Dedifferentiated amniotic fluid mesenchymal stem cell (primary cell): ENCODE measurements around the gene PRG2.
"Not testable (repeated sequence)": the region's sequence is repeated elsewhere in the genome, so short reads cannot be mapped to it uniquely, and the experiment has no call there.

Experiments used
- DNase-seq: peaks from one replicate; pipeline ENCODE4 v3.0.0-alpha.2; 2016; ENCODE audit errors: extremely low spot score

The PRG2 gene

GRCh38 chr11:57368106-57368844, 22.2 kb downstream of the PRG2 start:
- no peak for DNase-seq

DNA sequence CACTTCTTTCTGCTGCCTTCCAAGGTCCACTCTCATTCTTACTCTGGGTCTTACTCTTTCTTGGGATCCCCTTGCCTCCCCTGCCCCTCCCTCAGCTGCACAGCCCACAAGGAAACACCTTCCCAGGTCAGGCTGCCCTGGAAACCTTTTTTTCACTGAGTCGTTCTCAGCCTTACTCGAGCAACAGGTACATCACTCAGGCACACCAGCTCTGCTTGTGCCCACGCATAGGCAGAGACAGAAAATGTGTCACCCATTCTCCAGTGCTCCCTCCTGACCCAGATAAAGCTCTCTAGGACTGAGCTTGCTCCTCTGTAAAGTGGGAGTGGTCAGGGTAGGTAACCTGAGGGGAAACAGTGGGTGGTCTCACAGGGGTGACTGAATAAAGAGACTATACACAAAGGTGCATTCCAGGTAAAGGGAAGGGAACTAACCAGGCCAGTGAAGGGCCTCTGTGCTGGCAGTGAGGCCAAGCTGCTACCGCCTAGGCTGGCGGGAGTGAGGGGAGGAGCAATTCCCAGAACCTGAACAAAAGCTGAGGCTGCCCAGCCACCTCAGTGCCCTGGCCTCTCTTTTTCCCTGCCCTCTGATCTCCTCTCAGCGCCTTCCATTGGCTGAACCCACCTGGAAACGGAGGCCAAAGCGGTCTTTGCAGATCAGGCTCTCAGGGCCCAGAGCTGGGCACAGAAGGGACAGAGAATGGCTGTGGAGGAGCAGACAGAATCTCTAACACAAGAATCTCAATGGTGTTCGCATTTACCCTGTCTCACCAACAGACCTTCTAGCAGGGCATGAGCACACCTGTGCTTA, 25.4 kb downstream of the PRG2 start:
- no peak for DNase-seq

DNA sequence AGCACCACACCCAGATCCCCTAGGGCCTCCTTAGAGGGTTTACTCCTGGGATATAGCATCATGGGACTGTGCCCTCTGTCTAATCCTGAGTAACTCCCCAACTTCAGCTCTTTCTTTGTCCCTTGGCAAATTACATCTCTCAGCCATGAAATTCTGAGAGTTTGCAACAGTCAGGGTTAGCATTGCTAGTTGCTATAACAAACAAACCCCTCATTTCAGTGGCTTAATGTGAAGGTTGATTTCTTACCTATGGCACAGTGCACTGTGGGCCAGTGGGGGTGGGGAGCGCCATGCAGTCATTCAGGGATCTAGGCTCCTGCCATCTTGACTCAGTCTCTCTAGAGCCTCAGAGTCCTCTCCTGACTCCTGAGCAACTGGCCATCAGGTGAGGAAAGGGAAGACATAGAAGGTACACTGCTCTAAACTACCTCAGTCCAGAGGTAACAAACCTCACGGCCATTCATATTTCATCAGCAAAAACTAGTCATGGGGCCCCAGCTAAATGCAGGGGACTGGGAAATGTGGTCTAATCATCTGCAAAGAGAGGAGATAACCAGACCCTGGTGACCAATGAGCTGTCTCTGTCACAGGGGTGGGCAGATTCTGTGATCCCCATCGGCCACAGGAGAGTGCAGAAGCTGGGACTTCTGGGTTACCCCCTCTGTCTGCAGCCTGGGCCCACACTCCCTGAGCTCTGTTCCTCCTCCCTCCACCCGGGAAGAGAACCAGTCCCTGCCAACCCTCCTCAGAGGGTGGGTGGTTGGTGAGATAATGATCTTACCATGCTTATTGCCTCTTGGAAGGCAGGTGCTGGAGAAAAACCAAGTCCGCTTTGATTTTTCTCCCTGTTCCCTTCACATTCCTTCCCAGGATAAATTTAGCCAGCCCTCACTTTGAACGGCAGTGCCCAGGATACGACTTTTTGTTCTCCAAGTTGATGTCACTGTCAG, 27.0 kb downstream of the PRG2 start:
- no peak for DNase-seq

DNA sequence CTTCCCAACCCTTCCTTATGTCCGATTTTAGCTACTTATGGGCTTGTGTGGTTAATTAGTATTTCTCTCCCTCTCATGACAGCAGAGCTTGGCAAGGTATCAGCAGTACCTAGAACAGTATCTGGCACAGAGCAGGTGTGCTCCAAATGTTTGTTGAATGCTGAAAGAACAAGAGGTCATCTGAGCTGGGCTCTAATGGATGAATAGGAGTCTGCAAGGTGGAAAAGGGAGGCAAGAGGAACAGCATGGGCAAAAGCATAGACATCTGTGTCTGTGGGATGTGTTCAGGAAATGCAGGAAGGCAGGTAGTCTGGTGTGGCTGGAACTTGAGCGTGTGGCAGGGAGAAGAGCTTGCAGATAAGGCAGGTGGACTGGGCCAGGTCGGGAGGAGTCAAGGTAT, 28.5 kb downstream of the PRG2 start:
- no peak for DNase-seq

GRCh38 chr11:57361420-57361819, 29.0 kb downstream of the PRG2 start:
- DNase-seq = not testable (repeated sequence)

- DNase-seq = no peak
These were observed 29.5 kb downstream of the PRG2 start for GRCh38 chr11:57360991-57361390.

- DNase-seq = no peak
These were observed 30.4 kb downstream of the PRG2 start for GRCh38 chr11:57359896-57360690.

DNA sequence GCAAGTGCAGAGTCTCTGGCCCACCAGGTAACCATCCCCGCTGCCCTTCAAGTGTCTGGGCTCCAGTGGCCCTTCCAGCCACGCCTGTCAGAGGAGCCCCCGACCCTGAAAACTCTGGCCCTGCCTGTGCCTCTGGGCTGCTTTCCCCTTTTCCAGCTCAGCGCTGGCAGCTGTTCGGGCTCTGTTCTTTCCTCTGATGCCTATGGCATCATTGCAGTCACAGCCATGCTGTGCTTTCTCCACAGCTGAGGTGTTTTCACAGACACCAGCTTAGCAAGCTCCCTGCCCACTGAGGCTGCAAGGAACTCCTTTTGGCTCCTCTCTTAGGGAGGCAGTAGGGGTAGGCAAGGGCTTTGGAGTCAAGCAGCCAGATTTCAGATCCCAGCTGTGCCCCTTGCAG, 31.1 kb downstream of the PRG2 start:
- no peak for DNase-seq

DNA sequence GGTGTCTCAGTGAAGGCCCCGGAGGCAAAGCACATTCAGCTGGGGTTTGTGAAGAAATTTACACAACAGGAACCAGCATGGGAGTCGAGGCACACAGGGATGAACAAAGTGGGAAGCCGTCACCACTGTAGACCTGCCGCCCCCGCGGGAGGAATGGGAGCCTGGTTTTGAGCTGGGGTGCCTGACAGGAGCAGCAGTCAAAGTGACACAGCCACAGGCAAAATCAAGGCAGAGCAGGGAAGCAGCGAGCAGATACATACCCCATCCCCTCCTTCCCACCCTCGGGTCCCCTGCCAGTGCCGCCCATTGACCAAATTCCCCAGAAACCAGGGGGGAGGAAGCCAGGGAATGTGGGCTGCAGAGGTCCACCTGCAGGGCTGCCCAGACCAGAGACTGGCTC, 31.5 kb downstream of the PRG2 start:
- DNase-seq = no peak

DNA sequence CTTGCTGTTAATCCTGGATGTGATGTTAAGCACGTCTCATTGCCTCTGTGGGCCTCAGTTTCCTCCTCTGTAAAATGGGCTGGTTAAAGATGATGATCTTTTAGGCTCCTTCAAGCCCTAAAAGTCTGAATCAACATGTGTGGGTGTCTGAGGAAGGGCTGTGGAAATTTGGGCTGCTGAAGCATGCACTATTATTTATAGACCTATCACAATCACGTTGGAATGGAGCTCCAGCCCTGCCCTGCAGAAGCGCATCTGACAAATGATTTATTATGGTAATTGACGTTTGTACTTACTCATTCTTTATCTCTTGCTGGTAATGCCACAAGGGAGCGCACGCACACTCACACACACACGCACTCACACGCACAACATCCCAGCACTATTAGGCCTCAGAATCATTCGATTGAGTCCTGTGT, 31.9 kb downstream of the PRG2 start:
- no peak for DNase-seq

GRCh38 chr11:57357856-57358255, 32.6 kb downstream of the PRG2 start:
- peak; percentile 15 for DNase-seq

GRCh38 chr11:57357310-57357709, 33.1 kb downstream of the PRG2 start:
- no peak for DNase-seq

DNA sequence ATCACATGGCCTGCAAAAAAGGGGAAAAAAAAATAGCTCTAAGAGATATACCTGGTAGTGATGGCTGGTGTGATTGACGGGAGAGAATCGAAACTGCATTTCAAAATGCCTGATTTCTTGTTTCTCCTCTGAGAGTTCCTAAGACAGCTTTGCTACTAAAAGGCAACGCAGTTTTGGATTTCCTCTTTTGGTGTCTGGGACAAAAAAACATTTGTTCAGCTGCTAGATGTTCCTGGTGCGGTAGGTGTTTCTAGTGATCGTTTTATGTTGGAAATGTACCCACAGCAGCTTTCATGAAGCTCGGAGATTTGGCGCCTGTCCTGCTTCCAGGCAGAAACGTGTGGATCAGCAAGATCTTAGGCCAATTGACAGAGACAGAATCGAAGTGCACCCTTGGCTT, 34.2 kb downstream of the PRG2 start:
- no peak for DNase-seq

- DNase-seq = no peak
These were observed 35.8 kb downstream of the PRG2 start for GRCh38 chr11:57354699-57355098.

DNA sequence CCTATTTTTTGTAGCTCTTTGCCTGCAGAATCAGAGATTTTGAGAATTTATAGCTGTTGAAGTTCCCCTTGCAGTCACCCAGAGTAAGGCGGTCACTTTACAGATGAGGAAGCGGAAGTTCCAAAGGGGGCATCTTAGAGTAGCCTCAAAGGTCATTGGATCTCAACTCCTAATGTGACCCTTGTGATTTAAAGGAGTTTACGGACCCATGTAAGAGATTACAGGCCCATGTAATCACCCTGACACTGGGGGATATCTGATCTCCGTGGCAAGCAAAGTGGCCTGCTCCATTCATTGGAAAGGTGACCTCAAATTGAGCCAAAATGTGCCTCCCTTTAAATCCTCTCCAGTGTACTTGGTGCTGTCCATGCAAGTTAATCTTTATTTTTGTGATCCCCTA, 36.6 kb downstream of the PRG2 start:
- no peak for DNase-seq

DNA sequence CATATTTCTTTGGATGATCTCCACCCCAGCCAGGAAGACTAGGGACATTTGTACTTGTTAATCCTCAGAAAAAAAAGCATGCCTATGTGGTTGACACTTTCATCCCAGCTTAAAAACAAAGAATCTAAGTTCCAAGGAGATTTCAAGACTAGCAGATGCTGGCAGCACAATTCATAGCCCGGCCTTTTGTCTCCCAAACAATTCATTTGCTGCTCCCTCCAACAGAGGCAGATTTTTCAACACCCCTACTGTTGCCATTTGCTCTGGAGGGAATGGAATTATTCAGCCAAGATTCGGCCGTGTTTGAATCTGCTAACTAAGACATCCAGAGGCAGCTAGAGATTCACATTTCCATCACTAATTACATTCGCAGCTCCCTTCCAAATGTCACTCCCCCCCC, 37.0 kb downstream of the PRG2 start:
- no peak for DNase-seq

DNA sequence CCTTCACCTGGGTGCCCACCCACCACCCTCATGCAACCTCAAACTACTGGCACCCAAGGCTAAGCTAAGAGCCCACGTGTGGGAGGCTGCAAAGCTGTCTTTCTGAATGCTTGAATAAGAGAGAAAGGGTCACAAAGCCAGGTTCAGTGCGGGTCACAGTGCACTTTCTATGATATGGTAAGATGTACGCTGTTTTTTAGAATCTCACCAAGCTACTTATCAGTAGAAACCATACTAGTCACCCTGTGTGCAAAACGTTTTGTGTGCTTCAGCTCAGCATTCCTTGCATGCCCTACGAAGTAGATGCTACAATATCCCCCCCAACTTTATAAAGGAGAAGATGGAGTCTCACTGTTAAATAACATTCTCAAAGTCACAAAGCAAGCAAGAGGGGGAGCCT, 37.4 kb downstream of the PRG2 start:
- DNase-seq = no peak

DNA sequence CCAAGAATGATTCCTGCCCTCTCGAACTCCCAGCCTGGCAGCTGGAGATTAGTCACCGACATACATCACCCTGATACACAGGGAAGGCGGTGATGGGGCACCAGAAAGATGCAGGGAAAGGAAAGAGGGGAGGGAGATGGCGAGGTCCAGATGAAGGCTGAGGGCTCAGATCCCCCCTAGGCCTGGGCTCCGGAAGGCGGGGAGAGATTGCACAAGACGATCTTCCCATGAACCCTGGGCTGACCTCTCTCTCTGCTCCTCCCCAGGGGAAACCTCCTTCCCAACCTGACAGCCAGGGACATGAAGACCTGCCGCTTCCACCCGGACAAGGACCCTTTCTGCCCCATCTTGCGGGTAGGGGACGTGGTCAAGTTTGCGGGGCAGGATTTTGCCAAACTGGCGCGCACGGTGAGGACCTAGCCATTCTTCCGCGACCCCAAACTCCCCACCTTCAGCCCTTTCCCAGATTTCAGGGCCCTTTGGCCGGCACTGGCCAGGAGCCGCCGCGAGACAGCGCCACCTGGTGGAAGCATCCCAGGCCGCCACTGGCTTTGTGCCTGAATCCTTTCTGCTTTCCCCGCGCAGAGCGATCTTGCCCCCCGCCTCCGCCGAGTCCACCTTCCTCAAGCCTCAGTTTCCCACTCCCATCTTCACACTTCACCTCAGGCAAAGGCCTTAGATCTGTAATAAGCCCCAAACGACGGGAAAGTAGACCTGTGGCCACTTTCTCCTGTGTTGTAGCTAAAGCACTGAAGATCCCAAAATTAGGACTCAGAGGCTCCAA, 40.8 kb downstream of the PRG2 start:
- DNase-seq = no peak

GRCh38 chr11:57348636-57349313, 41.7 kb downstream of the PRG2 start:
- DNase-seq = no peak

DNA sequence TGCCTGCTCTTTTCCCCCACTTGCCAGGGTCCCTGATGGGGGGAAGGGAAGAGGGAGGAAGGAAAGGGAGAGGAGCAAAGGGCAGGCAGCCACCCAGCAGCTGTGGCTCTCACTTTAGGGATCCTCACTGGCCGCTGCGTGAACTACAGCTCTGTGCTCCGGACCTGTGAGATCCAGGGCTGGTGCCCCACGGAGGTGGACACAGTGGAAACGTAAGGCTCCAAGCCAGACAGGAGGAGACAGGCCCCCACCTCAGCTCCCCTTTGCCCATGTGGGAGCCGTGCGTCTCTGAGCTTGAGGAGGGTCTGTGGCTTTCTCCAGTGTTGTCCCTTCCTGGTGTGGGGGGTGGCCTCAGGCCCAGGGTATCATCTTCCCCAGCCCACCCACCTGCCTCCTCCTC, 42.4 kb downstream of the PRG2 start:
- no peak for DNase-seq
